GM15510 (cell line): Measurements from ENCODE around the gene CRX.
"Not testable (repeated sequence)": the region's sequence is repeated elsewhere in the genome, so short reads cannot be mapped to it uniquely, and the experiment has no call there.

Experiments used
- POLR2A ChIP-seq: IDR thresholded peaks from 3 replicates; pipeline ENCODE4 v1.6.1; 2011; ENCODE audit warnings: borderline replicate concordance; ENCODE audit not compliant: insufficient read length; ENCODE audit errors: extremely low read depth

The CRX gene

GRCh38 chr19:47801270-47801669 lies 20.5 kb upstream of the CRX start:
- TF ChIP-seq POLR2A, result no peak

DNA sequence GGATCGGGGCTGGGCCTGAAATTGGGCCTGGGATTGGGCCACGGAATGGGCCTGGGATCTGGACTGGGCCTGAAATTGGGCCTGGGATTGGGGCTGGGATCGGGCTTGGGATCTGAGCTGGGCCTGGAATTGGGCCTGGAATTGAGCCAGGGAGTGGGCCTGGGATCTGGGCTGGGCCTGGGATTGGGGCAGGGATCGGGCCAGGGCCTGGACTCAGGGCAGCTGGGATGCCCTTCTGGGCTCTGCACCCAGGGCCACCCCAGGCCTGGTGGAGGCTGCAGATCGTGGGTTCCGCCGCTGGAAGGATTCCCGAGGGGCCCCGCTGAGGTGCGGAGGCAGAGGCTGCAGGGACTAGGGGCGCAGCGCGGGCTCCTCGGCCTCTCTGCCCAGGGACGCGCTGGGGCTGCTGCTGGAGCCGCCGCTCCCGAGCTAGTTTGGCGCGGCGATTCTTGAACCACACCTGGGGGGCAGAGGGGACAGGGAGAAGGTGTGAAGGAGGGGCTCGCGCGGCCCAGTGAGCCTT lies 19.2 kb upstream of the CRX start:
- TF ChIP-seq POLR2A, result no peak

GRCh38 chr19:47804451-47804850 lies 17.3 kb upstream of the CRX start, which contains the start of gene TPRX1:
Gene TPRX1 (minus strand): TSS chr19:47804551. CDS start chr19:47804539, 12 bp downstream.
- not testable (repeated sequence) for TF ChIP-seq POLR2A

DNA sequence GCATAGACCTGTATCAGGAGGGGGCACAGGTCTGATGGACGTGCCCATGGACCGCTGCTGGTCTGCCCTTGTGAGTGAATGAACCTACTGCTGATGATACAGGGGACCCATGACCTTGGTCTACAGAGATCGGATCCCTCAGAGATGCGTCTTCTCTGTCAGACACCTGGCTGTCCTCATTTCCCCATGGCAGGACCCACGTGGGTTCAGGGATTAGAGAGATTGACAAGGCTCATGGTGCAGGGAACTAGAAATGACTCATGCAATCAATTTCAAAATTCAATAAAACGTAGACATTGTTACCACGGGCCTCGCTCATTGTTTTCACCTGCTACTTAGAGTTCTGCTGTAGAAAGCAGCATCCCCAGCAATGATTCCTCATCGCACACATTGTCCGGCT lies 16.4 kb upstream of the CRX start:
- no peak for TF ChIP-seq POLR2A

DNA sequence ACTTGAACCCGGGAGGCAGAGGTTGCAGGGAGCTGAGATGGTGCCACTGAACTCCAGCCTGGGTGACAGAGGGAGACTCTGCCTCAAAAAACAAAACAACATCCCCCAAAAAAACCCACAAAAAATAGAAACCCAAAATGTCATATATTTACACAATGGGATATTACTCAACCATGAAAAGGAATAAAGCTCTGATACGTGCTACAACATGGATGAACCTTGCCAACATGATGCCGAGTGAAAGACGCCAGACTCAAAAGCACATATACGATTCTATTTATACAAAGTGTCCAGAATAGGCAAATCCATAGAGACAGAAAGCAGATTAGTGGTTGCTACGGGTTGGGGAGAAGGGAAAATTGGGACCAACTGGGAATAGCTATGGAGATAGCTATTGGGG lies 15.3 kb upstream of the CRX start:
- TF ChIP-seq POLR2A, result no peak

- TF ChIP-seq POLR2A, result no peak
Observed at GRCh38 chr19:47813304-47813994, 8.3 kb upstream of the CRX start.

DNA sequence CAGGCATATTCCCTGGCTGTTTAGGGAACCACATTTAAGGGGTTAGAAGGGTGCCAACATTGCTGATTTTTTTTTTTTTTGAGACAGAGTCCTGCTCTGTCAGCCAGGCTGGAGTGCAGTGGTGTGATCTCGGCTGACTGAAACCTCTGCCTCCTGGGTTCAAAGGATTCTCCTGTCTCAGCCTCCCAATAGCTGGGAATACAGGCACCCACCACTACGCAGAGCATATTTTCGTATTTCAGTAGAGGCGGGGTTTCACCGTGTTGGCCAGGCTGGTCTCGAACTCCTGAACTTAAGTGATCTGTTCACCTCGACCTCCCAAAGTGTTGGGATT lies 7.8 kb upstream of the CRX start:
- TF ChIP-seq POLR2A, result no peak

GRCh38 chr19:47819858-47820257 lies 1.9 kb upstream of the CRX start:
- TF ChIP-seq POLR2A, result no peak

- TF ChIP-seq POLR2A, result no peak
Observed at GRCh38 chr19:47820410-47820809, 1.3 kb upstream of the CRX start.

DNA sequence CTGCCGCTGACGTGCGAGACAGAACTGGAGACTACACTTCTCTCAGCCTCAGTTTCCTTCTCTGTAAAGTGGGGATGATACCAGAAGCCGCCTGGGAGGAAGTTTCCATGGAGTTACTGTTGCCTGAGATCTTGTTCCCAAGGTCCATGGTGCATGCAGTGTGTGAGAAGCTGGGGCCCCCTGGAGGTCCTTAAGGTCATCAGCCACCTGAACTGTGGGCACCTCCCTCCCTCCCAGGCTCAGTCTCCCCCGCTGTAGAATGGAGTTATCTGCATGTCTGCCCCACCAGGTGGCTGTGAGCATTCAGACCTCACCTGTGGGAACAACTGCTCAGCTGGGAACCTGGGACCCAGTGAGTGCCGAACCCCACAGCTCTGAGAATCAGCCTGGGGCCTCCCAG lies 2.7 kb downstream of the CRX start:
- no peak for TF ChIP-seq POLR2A

GRCh38 chr19:47826800-47827199 lies 5.1 kb downstream of the CRX start:
- TF ChIP-seq POLR2A, result no peak

GRCh38 chr19:47832723-47833122 lies 11.0 kb downstream of the CRX start:
- no peak for TF ChIP-seq POLR2A

- TF ChIP-seq POLR2A, result no peak
Observed at GRCh38 chr19:47836038-47836437, 14.3 kb downstream of the CRX start.

DNA sequence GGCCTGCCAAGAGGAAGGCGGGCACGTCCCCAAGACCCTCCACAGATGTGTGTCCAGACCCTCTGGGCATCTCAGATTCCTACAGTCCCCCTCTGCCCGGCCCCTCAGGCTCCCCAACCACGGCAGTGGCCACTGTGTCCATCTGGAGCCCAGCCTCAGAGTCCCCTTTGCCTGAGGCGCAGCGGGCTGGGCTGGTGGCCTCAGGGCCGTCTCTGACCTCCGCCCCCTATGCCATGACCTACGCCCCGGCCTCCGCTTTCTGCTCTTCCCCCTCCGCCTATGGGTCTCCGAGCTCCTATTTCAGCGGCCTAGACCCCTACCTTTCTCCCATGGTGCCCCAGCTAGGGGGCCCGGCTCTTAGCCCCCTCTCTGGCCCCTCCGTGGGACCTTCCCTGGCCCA lies 17.7 kb downstream of the CRX start:
- TF ChIP-seq POLR2A, result no peak

- no peak for TF ChIP-seq POLR2A
Observed at GRCh38 chr19:47839913-47840312, 18.2 kb downstream of the CRX start.

GRCh38 chr19:47842941-47843340 lies 21.2 kb downstream of the CRX start:
- TF ChIP-seq POLR2A, result no peak

DNA sequence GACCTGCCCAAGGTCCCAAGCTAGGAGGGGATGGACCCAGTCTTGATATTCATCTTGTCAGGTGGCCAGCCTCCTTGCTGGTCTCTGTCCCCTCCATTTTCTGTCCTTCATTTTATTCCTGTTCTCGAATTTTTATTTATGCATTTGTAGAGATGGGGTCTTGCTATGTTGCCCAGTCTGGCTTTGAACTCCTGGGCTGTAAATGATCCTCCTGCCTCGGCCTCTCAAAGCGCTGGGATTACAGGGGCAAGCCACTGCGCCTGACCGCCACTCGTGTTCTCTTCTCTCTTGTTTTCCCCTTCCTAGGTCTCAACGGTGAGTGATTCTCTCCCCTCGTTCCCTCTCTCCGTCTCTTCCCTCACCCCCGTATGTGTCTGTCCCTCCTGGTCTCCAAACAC lies 26.7 kb downstream of the CRX start:
- TF ChIP-seq POLR2A, result no peak
